Heart left ventricle (tissue), 13 donors: ENCODE data around the gene KRT38.

ENCODE experiments used
- POLR2A ChIP-seq, 2 donors: fragments of 450-650 bp; IDR thresholded peaks; one replicate each; pipeline ENCODE4 v1.6.1; 2017; ENCODE audit warnings: antibody characterized with exemption in 2 of 2, mild to moderate bottlenecking in 2 of 2, moderate library complexity in 2 of 2
- TF ChIP-seq, protein P1 (sequence below), 12 donors: fragments of 200-600 bp; sonication (generic) in 4 of 12; IDR thresholded peaks; one replicate each; pipeline versions ENCODE4 v1.5.0 to v1.8.0; 2018 to 2022; ENCODE audit warnings: antibody characterized with exemption in 12 of 12, mild to moderate bottlenecking in 5 of 12
- donor health status: ischemic (EF 13 %, LVEDD 7.1; RV severe dilation, severe dysfunction).
- donor health status: DM: no; HTN: yes; CAD: no.
- donor health status: DM: no; HTN: no; CAD: no.
- donor health status: ischemic (EF 25% LVEDD 6.9; RV normal size, moderate dysfunction).
- donor health status: ischemic (EF 25% LVEDD 5.7; RV mildly dilated, moderate dysfunction).
- donor health status: ischemic (EF 35%, LVEDD 5.7; RV mildly dilated, moderate dysfunction).
- donor health status: nonischemic (EF 11% LVEDD 7.7; RV severe dilation, severe dysfunction).
- donor health status: DM: yes; HTN: yes; CAD: no.
- donor health status: PGD.
- donor health status: ischemic (EF 29% LVEDD 5.4; RV normal size, mild dysfunction).
- donor health status: nonischemic (EF 23%, LVEDD 6.1; RV moderate dilation, normal function).

DNA sequence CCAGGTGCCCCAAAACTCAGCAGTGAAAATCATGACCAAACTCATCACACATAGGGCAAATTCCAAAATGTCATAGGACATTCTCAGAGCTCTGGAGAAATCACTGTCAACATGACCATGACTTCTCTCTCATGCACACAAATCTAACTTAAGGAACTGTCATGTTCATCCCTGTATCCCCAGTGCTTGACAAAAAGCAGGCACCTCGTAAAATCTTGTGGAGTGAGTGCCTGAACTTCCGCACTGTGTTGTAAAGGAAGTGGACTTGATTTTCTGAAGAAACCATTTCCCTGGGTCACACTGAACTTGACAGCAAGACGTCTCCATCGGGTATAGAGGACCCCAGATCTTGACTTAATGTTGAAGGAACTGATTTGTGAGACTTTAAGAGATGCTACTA is 19.2 kb downstream of the KRT38 start:
- no peak for TF ChIP-seq POLR2A (IDR thresholded peaks at IDR 0.05)
- TF ChIP-seq, protein P1, sequence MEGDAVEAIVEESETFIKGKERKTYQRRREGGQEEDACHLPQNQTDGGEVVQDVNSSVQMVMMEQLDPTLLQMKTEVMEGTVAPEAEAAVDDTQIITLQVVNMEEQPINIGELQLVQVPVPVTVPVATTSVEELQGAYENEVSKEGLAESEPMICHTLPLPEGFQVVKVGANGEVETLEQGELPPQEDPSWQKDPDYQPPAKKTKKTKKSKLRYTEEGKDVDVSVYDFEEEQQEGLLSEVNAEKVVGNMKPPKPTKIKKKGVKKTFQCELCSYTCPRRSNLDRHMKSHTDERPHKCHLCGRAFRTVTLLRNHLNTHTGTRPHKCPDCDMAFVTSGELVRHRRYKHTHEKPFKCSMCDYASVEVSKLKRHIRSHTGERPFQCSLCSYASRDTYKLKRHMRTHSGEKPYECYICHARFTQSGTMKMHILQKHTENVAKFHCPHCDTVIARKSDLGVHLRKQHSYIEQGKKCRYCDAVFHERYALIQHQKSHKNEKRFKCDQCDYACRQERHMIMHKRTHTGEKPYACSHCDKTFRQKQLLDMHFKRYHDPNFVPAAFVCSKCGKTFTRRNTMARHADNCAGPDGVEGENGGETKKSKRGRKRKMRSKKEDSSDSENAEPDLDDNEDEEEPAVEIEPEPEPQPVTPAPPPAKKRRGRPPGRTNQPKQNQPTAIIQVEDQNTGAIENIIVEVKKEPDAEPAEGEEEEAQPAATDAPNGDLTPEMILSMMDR (IDR thresholded peaks at IDR 0.05), result no peak
